OCI-LY1 (cell line): ENCODE data around the gene AGBL1.

Experiments
- EZH2 ChIP-seq: fragments of 200-600 bp; sonication (generic), shearing (Covaris generic); IDR thresholded peaks from 2 replicates; pipeline ENCODE4 v1.8.0; 2017; ENCODE audit warnings: borderline replicate concordance, mixed run types, mild to moderate bottlenecking, antibody characterized with exemption, low read length, moderate library complexity, mixed read lengths
- TF ChIP-seq, protein P1 (sequence below): fragments of 200-600 bp; sonication (generic), shearing (Covaris generic); IDR thresholded peaks from 2 replicates; pipeline ENCODE4 v1.5.1; 2017; ENCODE audit warnings: mild to moderate bottlenecking, antibody characterized with exemption, low read length, moderate library complexity, mixed read lengths

DNA sequence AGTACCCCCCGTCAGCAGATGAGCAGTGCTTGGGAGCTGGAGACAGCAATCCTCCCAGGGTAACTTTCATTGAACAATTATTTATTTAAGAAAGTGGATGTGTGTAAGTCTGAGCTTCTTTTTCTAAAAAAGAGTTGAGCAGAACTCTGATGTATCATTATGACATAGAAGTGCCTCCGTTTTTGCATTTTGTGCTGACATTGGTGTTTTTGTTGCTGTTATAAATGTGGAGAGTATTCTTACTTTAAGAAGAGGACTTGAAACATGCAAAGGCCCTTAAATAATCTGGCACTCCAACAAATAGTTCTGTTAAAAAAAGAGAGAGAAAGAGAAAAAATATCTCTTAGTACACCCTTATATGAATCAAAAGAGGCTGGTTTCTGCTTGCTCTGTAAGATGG lies 217.1 kb downstream of the AGBL1 start:
- TF ChIP-seq, protein P1, sequence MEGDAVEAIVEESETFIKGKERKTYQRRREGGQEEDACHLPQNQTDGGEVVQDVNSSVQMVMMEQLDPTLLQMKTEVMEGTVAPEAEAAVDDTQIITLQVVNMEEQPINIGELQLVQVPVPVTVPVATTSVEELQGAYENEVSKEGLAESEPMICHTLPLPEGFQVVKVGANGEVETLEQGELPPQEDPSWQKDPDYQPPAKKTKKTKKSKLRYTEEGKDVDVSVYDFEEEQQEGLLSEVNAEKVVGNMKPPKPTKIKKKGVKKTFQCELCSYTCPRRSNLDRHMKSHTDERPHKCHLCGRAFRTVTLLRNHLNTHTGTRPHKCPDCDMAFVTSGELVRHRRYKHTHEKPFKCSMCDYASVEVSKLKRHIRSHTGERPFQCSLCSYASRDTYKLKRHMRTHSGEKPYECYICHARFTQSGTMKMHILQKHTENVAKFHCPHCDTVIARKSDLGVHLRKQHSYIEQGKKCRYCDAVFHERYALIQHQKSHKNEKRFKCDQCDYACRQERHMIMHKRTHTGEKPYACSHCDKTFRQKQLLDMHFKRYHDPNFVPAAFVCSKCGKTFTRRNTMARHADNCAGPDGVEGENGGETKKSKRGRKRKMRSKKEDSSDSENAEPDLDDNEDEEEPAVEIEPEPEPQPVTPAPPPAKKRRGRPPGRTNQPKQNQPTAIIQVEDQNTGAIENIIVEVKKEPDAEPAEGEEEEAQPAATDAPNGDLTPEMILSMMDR = no peak
- no peak for TF ChIP-seq EZH2
